ENCODE results near the gene MYBPC1. TPM values are rescaled to one million over a fixed set of nuclear protein-coding genes. Genes with fewer than 3 reads are reported as not detected.
A peak's percentile ranks its signal among the peaks of the same experiment; 100 is the strongest.

The MYBPC1 gene
- total and polyA plus RNA-seq, 2 of the 13 experiments (the other 11 are each of a cell fraction or from before 2014, with no cell fraction given), result 0.31 to 0.53 TPM

- DNase-seq (ENCODE audit: low spot score), result no peak
- no peaks in the 10 kb centered on the region for H3K9me3 ChIP-seq (ENCODE audit: low read length)
- ChIA-PET CTCF (ENCODE audit: low intra/inter-chr PET ratio, low total read pairs) (no interaction called here), POLR2A (interaction anchor here (2.0 to 2.8 kb wide), 2 partner anchors 11 to 19 kb away, joined by 12 to 30 read pairs; no protein-coding TSS in a partner anchor)
- no peak for FAIRE-seq
- H3K4me2 ChIP-seq (ENCODE audit: low read depth, low read length), result peak overlapping the region; percentile 13; the same call in 1 of the 2 replicates
- in situ Hi-C loops (cut with HindIII; ENCODE audit: extremely low pct_ligation_motif_present, low pct_unique_long_range_greater_than_20kb) (no loop called here), intact Hi-C loops (cut with micrococcal nuclease; ENCODE audit: unreplicated experiment) (loop anchor here (5.0 kb wide), 3 partner anchors 33 to 93 kb away; partner anchors contain the start of gene CHPT1)
- no peaks in the 10 kb centered on the region for H3K36me3 ChIP-seq (replicated peaks in 1 of 2; ENCODE audit: control insufficient read depth in 1 of 2, insufficient read depth in 2 of 2, low read length in 2 of 2)
- no peaks in the 10 kb centered on the region for H4K20me1 ChIP-seq (ENCODE audit: insufficient read depth, low read length)
- 77% methylated on average over 2 of the region's 2 CpGs for WGBS (ENCODE audit: low lambda C conversion rate)
- H3K9ac ChIP-seq (ENCODE audit: insufficient read depth, low read depth, low read length), result peak overlapping the region; percentile 10; the same call in 1 of the 2 replicates
- no peak overlapping the region for H2AFZ ChIP-seq (ENCODE audit: low read length)
- no peak overlapping the region for H3K4me3 ChIP-seq (replicated peaks in 1 of 3; ENCODE audit: insufficient read depth in 1 of 3, low read depth in 2 of 3, low read length in 3 of 3)
- BruUV-seq (replicated peaks), result no TSS peak
- H3K27ac ChIP-seq (ENCODE audit: extremely low read length, insufficient read depth, low read length), result peak overlapping the region; percentile 74
- no peak for ATAC-seq
- peaks cover 71% of the 10 kb centered on the region for H3K4me1 ChIP-seq (ENCODE audit: insufficient read depth, low read length)
- H3K79me2 ChIP-seq (ENCODE audit: insufficient read depth, low read length), result no peaks in the 10 kb centered on the region
- H3K27me3 ChIP-seq (ENCODE audit: control insufficient read depth in 1 of 2, insufficient read depth in 2 of 2, low read length in 2 of 2), result no peaks in the 10 kb centered on the region
- TF ChIP-seq STAG1 (CRISPR knock-in tag; IDR thresholded peaks at IDR 0.05), result no peak
- TF ChIP-seq, protein P1, sequence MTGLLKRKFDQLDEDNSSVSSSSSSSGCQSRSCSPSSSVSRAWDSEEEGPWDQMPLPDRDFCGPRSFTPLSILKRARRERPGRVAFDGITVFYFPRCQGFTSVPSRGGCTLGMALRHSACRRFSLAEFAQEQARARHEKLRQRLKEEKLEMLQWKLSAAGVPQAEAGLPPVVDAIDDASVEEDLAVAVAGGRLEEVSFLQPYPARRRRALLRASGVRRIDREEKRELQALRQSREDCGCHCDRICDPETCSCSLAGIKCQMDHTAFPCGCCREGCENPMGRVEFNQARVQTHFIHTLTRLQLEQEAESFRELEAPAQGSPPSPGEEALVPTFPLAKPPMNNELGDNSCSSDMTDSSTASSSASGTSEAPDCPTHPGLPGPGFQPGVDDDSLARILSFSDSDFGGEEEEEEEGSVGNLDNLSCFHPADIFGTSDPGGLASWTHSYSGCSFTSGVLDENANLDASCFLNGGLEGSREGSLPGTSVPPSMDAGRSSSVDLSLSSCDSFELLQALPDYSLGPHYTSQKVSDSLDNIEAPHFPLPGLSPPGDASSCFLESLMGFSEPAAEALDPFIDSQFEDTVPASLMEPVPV (CRISPR knock-in tag; IDR thresholded peaks at IDR 0.05), result no peak
- TF ChIP-seq ZHX1 (CRISPR knock-in tag; IDR thresholded peaks at IDR 0.05; ENCODE audit: low read depth), result no peak
- no peak for TF ChIP-seq HOMEZ (CRISPR knock-in tag; IDR thresholded peaks at IDR 0.05; ENCODE audit: low read depth)
- TF ChIP-seq ZFY (CRISPR knock-in tag; IDR thresholded peaks at IDR 0.05), result no peak
- TF ChIP-seq ZNF124 (CRISPR knock-in tag; IDR thresholded peaks at IDR 0.05), result no peak
- TF ChIP-seq AHR (CRISPR knock-in tag; IDR thresholded peaks at IDR 0.05), result no peak
- no peak for TF ChIP-seq ZNF776 (CRISPR knock-in tag; IDR thresholded peaks at IDR 0.05)
- TF ChIP-seq, protein P2, sequence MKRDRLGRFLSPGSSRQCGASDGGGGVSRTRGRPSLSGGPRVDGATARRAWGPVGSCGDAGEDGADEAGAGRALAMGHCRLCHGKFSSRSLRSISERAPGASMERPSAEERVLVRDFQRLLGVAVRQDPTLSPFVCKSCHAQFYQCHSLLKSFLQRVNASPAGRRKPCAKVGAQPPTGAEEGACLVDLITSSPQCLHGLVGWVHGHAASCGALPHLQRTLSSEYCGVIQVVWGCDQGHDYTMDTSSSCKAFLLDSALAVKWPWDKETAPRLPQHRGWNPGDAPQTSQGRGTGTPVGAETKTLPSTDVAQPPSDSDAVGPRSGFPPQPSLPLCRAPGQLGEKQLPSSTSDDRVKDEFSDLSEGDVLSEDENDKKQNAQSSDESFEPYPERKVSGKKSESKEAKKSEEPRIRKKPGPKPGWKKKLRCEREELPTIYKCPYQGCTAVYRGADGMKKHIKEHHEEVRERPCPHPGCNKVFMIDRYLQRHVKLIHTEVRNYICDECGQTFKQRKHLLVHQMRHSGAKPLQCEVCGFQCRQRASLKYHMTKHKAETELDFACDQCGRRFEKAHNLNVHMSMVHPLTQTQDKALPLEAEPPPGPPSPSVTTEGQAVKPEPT (CRISPR knock-in tag; IDR thresholded peaks at IDR 0.05; ENCODE audit: low read depth), result no peak
- TF ChIP-seq ZNF777 (CRISPR knock-in tag; IDR thresholded peaks at IDR 0.05), result no peak
- TF ChIP-seq, protein P3, sequence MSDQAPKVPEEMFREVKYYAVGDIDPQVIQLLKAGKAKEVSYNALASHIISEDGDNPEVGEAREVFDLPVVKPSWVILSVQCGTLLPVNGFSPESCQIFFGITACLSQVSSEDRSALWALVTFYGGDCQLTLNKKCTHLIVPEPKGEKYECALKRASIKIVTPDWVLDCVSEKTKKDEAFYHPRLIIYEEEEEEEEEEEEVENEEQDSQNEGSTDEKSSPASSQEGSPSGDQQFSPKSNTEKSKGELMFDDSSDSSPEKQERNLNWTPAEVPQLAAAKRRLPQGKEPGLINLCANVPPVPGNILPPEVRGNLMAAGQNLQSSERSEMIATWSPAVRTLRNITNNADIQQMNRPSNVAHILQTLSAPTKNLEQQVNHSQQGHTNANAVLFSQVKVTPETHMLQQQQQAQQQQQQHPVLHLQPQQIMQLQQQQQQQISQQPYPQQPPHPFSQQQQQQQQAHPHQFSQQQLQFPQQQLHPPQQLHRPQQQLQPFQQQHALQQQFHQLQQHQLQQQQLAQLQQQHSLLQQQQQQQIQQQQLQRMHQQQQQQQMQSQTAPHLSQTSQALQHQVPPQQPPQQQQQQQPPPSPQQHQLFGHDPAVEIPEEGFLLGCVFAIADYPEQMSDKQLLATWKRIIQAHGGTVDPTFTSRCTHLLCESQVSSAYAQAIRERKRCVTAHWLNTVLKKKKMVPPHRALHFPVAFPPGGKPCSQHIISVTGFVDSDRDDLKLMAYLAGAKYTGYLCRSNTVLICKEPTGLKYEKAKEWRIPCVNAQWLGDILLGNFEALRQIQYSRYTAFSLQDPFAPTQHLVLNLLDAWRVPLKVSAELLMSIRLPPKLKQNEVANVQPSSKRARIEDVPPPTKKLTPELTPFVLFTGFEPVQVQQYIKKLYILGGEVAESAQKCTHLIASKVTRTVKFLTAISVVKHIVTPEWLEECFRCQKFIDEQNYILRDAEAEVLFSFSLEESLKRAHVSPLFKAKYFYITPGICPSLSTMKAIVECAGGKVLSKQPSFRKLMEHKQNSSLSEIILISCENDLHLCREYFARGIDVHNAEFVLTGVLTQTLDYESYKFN (CRISPR knock-in tag; conservative IDR thresholded peaks at IDR 0.05), result no peak
- no peak for TF ChIP-seq ZNF230 (CRISPR knock-in tag; IDR thresholded peaks at IDR 0.05)
These were observed 24.4 kb downstream of the MYBPC1 start for GRCh38 chr12:101619026-101619786.
